Measurements from ENCODE around the gene SLC28A2. TPM values are rescaled to one million over a fixed set of nuclear protein-coding genes. Genes with fewer than 3 reads are reported as not detected.

SLC28A2 gene
- total RNA-seq, 1 experiment from 2014 or later = not detected

DNA sequence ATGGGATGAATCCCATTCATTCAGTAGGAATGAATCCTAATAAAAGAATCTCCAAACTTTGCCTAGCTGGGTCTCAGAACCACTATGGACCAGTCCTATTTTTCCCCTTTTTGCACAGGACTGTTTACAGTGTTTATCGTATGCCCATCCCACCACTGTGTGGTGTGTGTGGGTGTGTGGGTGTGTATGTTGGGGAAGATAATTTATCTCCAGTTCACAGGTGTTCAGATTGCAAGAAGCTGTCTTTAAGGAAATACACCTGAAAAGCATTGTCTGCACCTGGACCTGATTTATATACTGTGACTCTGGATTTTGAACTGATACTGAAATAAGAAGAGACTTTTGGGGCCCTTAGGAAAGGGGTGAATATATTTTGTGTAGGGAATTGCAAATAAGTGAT lies 39.5 kb upstream of the SLC28A2 start:
- H3K4me3 ChIP-seq (ENCODE audit: low read depth, low read length, poor library complexity, severe bottlenecking) = no peak overlapping the region
- no TSS peak for BruUV-seq (replicated peaks)
- intact Hi-C loops (cut with micrococcal nuclease; ENCODE audit: unreplicated experiment) = no loop called here
- H3K4me1 ChIP-seq (ENCODE audit: insufficient read depth, low read length, poor library complexity, severe bottlenecking) = no peaks in the 10 kb centered on the region
- POLR2A ChIA-PET (ENCODE audit: low non-redundant PET) = no interaction called here
- no peaks in the 10 kb centered on the region for H3K27me3 ChIP-seq (replicated peaks; ENCODE audit: insufficient read depth, low read depth, low read length, poor library complexity)
- H3K36me3 ChIP-seq (ENCODE audit: insufficient read depth, low read length, poor library complexity, severe bottlenecking) = no peaks in the 10 kb centered on the region
- no peak for DNase-seq (ENCODE audit: low spot score)
- H3K27ac ChIP-seq (ENCODE audit: low read depth, low read length, poor library complexity, severe bottlenecking) = no peak overlapping the region
- no peaks in the 10 kb centered on the region for H3K9me3 ChIP-seq (ENCODE audit: low read depth, low read length, poor library complexity, severe bottlenecking)
- CTCF ChIA-PET = no interaction called here
- TF ChIP-seq EZH2 (IDR thresholded peaks at IDR 0.05; ENCODE audit: borderline replicate concordance, low read depth, low read length, poor library complexity, severe bottlenecking) = no peak
- TF ChIP-seq, protein P1, sequence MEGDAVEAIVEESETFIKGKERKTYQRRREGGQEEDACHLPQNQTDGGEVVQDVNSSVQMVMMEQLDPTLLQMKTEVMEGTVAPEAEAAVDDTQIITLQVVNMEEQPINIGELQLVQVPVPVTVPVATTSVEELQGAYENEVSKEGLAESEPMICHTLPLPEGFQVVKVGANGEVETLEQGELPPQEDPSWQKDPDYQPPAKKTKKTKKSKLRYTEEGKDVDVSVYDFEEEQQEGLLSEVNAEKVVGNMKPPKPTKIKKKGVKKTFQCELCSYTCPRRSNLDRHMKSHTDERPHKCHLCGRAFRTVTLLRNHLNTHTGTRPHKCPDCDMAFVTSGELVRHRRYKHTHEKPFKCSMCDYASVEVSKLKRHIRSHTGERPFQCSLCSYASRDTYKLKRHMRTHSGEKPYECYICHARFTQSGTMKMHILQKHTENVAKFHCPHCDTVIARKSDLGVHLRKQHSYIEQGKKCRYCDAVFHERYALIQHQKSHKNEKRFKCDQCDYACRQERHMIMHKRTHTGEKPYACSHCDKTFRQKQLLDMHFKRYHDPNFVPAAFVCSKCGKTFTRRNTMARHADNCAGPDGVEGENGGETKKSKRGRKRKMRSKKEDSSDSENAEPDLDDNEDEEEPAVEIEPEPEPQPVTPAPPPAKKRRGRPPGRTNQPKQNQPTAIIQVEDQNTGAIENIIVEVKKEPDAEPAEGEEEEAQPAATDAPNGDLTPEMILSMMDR (conservative IDR thresholded peaks at IDR 0.05; ENCODE audit: low read depth, low read length) = no peak

DNA sequence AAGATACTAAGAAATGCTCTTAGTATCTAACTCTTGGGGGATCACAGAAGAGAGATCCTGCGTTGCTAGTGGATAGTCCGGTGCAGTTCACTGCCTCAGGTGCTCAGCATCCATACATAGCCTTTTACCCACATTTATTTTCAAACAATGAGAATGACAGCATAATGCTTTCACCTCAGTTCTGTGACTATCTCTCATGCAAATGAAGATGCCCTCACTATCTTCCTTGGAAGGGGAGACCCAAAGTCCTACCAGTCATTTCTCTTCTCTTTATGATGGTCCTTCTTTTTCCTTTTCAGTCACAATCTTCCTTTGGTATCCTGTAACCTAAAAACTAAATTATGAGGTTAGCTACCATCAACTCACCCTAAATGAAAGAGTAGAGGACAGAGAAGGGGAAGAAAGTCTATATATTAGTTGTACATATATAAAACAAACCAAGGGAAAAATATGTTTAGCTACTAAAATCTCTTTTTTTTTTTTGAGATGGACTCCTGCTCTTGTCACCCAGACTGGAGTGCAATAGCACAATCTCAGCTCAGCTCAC lies 30.9 kb upstream of the SLC28A2 start:
- DNase-seq (ENCODE audit: low spot score) = no peak
- Histone ChIP-seq H3K27me3 (replicated peaks; ENCODE audit: insufficient read depth, low read depth, low read length, poor library complexity) (peaks cover 4% of the 10 kb centered on the region), H3K9me3 (ENCODE audit: low read depth, low read length, poor library complexity, severe bottlenecking) (no peaks in the 10 kb centered on the region), H3K36me3 (ENCODE audit: insufficient read depth, low read length, poor library complexity, severe bottlenecking) (no peaks in the 10 kb centered on the region), H3K4me3 (ENCODE audit: low read depth, low read length, poor library complexity, severe bottlenecking) (no peak overlapping the region), H3K27ac (ENCODE audit: low read depth, low read length, poor library complexity, severe bottlenecking) (no peak overlapping the region), H3K4me1 (ENCODE audit: insufficient read depth, low read length, poor library complexity, severe bottlenecking) (no peaks in the 10 kb centered on the region)
- CTCF ChIA-PET = no interaction called here
- POLR2A ChIA-PET (ENCODE audit: low non-redundant PET) = no interaction called here
- no TSS peak for BruUV-seq (replicated peaks)
- intact Hi-C loops (cut with micrococcal nuclease; ENCODE audit: unreplicated experiment) = no loop called here
- TF ChIP-seq EZH2 (IDR thresholded peaks at IDR 0.05; ENCODE audit: borderline replicate concordance, low read depth, low read length, poor library complexity, severe bottlenecking) = no peak
- TF ChIP-seq, protein P1 (conservative IDR thresholded peaks at IDR 0.05; ENCODE audit: low read depth, low read length) = no peak

DNA sequence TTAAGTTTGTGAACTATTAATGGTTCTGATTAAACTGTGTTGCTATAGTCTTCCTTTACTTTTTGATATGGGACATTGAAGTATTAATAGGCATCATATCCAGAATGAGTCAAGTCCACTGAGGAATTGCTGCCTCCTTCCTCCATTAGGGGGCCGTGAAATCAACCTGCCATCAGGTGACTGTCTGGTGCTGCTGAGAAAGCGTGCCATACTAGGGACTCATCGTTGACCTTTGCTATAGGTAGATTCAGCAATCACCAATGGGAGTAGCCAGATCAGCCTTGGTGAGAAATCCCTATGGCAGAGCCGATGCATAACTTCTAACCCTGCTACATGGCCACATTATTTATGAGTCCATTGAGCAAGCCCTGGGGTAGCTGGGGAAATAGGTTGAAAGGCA lies 30.1 kb upstream of the SLC28A2 start:
- Histone ChIP-seq H3K4me3 (ENCODE audit: low read depth, low read length, poor library complexity, severe bottlenecking) (no peak overlapping the region), H3K36me3 (ENCODE audit: insufficient read depth, low read length, poor library complexity, severe bottlenecking) (no peaks in the 10 kb centered on the region), H3K27ac (ENCODE audit: low read depth, low read length, poor library complexity, severe bottlenecking) (no peak overlapping the region), H3K27me3 (replicated peaks; ENCODE audit: insufficient read depth, low read depth, low read length, poor library complexity) (peaks cover 4% of the 10 kb centered on the region), H3K4me1 (ENCODE audit: insufficient read depth, low read length, poor library complexity, severe bottlenecking) (no peaks in the 10 kb centered on the region), H3K9me3 (ENCODE audit: low read depth, low read length, poor library complexity, severe bottlenecking) (no peaks in the 10 kb centered on the region)
- DNase-seq (ENCODE audit: low spot score) = no peak
- no peak for TF ChIP-seq EZH2 (IDR thresholded peaks at IDR 0.05; ENCODE audit: borderline replicate concordance, low read depth, low read length, poor library complexity, severe bottlenecking)
- TF ChIP-seq, protein P1 (conservative IDR thresholded peaks at IDR 0.05; ENCODE audit: low read depth, low read length) = no peak
- ChIA-PET CTCF (no interaction called here), POLR2A (ENCODE audit: low non-redundant PET) (no interaction called here)
- no TSS peak for BruUV-seq (replicated peaks)
- intact Hi-C loops (cut with micrococcal nuclease; ENCODE audit: unreplicated experiment) = no loop called here
